Fibroblast of lung (primary cell): ENCODE data around the gene NKPD1.

Source experiments
- CTCF ChIP-seq, 2 donors: IDR thresholded peaks in 1 of 2; conservative IDR thresholded peaks in 1 of 2; 1 replicate in 1 of 2; 2 replicates in 1 of 2; pipeline ENCODE4 v1.5.1; 2011 to 2012; ENCODE audit warnings: low read length in 2 of 2, control low read depth in 1 of 2, inconsistent platforms in 1 of 2, low read depth in 1 of 2, mild to moderate bottlenecking in 1 of 2
- EZH2 ChIP-seq: IDR thresholded peaks from 2 replicates; pipeline ENCODE4 v1.5.1; 2012; ENCODE audit warnings: low read length, control low read depth, mild to moderate bottlenecking; ENCODE audit errors: missing control alignments

GRCh38 chr19:45130236-45130635, 30.5 kb downstream of the NKPD1 start:
- TF ChIP-seq CTCF (conservative IDR thresholded peaks at IDR 0.05 in 1 of 2, IDR thresholded peaks at IDR 0.05 in 1 of 2; ENCODE audit: low read depth in 1 of 2, low read length in 2 of 2) (no peak), EZH2 (no peak)
